Epithelial cell of proximal tubule (primary cell): ENCODE measurements around the gene IPCEF1. TPM values are rescaled to one million over a fixed set of nuclear protein-coding genes. Genes with fewer than 3 reads are reported as not detected.

Experiments used
- DNase-seq: peaks from one replicate; pipeline ENCODE4 v3.0.0-alpha.2; 2011; ENCODE audit warnings: low read depth
- H3K4me3 ChIP-seq: 2 replicates; pipeline ENCODE4 v1.5.1; 2011; ENCODE audit warnings: low read depth, mild to moderate bottlenecking, low read length
- total RNA-seq: library from RNA; depleted of rRNA; stranded (reverse); fragments of >200 nt; gene quantifications from 2 replicates; pipeline ENCODE4 v1.2.3, GENCODE V29; 2015
- TF ChIP-seq, protein P1 (sequence below): conservative IDR thresholded peaks from 2 replicates; pipeline ENCODE4 v1.5.1; 2012; ENCODE audit warnings: low read depth, mild to moderate bottlenecking, low read length

The IPCEF1 gene
- total RNA-seq, 1 donor from 2014 or later: 0.63 TPM

DNA sequence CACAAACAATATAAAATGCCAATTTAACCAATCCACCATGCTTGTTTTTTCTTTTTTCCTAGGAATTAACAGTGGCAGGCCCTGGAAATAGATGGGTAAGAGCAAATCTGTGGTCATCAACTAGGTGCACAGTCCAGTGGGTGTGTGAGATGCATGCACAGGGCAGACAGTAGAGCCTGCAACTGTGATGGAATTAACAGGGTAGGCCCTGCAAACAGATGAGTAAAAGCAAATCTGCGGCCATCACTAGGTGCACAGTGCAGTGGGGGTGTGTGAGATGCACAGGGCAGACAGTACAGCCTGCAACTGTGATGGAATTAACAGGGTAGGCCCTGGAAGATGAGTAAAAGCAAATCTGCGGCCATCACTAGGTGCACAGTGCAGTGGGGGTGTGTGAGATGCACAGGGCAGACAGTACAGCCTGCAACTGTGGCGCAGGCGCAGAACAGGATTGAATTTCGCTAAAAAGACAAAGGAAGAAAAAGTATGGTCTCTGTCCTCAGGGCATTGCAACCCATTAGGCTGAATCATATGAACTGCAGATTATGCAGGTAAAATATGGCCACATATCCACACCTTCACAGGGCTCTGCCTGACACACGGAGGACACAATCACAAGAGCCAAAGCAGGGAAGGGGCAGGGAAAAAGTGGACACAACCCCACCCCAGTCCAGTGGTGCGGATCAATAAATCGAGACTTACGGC is 41.0 kb upstream of the IPCEF1 start:
- TF ChIP-seq, protein P1, sequence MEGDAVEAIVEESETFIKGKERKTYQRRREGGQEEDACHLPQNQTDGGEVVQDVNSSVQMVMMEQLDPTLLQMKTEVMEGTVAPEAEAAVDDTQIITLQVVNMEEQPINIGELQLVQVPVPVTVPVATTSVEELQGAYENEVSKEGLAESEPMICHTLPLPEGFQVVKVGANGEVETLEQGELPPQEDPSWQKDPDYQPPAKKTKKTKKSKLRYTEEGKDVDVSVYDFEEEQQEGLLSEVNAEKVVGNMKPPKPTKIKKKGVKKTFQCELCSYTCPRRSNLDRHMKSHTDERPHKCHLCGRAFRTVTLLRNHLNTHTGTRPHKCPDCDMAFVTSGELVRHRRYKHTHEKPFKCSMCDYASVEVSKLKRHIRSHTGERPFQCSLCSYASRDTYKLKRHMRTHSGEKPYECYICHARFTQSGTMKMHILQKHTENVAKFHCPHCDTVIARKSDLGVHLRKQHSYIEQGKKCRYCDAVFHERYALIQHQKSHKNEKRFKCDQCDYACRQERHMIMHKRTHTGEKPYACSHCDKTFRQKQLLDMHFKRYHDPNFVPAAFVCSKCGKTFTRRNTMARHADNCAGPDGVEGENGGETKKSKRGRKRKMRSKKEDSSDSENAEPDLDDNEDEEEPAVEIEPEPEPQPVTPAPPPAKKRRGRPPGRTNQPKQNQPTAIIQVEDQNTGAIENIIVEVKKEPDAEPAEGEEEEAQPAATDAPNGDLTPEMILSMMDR: no peak
- no peak overlapping the region for H3K4me3 ChIP-seq
- DNase-seq: no peak

DNA sequence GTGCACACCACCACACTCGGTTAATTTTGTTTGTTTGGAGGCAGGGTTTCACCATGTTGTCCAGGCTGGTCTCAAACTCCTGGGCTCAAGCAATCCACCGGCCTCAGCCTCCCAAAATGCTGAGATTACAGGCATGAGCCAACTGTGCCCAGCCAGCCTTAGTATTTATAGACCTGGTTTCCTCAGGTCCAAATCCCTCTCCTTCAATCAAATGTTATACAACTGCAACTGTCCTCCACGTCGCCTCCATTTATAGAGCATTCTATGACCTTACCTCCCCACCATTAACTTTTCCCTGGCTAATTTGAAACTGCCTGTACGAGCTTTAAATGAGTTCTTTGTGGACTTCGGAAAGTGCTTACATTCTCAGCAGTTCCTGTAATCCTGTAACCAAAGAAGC is 39.3 kb upstream of the IPCEF1 start:
- DNase-seq: no peak
- TF ChIP-seq, protein P1: no peak

GRCh38 chr6:154395316-154395715 is 38.7 kb upstream of the IPCEF1 start:
- no peak for DNase-seq
- H3K4me3 ChIP-seq: no peak overlapping the region
- TF ChIP-seq, protein P1: no peak

More for the DNA sequence above, 39.3 kb upstream of the IPCEF1 start:
- no peak overlapping the region for H3K4me3 ChIP-seq

DNA sequence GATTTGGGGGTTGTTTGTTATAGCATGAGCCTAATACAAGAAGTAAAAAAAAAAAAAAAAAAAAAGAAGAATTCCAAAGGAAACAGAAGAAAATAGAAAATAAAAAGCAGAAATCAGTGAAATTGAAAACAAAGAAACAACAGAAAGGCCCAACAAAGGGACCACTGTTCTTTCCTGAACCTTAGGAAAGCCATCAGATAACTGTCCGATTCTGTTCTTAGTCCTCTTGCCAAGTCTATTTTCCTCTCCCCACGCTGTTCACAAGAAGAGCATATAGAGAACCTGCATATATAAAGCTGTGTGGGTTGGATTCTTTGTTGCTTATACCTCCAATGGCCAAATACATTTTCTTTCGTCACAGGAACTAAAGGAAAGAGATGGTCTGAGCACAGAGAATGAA is 38.0 kb upstream of the IPCEF1 start:
- no peak for DNase-seq
- TF ChIP-seq, protein P1: no peak
- no peak overlapping the region for H3K4me3 ChIP-seq

DNA sequence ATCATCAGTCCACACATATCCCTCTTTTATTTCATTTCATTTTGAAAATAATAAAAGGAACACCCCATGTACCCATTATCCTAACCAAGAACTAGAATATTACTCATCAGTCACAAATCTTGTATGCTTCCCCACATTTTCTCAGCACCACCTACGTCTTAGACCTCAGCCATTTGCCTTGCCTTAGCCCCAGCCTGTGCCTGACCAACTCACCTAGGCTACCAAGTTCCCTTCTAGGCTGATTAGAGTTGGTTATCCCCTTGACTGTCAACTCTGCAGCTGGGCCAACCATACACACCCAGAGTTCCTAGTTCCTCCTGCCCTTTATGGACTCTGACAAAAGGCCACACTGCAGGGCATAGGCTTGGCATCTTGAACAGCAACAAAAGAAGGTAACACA is 33.4 kb upstream of the IPCEF1 start:
- TF ChIP-seq, protein P1: no peak
- DNase-seq: no peak
- no peak overlapping the region for H3K4me3 ChIP-seq

DNA sequence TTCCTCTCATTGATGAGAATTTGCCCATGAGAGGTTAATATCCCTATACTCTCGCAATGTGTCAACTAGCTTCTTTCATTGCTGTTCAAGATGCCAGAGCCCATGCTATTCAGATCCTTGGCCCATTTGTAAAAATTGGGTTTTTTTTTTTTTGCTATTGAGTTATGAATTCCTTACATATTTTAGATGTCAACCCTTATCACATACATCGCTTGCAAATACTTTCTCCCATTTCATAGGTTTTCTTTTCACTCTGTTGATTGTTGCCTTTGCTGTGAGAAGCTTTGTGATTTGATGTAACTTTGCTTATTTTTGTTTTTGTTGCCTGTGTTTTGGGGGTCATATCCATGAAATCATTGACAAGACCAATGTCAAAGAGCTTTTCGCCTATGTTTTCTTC is 32.2 kb upstream of the IPCEF1 start:
- H3K4me3 ChIP-seq: no peak overlapping the region
- TF ChIP-seq, protein P1: no peak

More for the DNA sequence above, 32.2 kb upstream of the IPCEF1 start:
- no peak for DNase-seq
